Spinal cord (tissue), 10 donors: ENCODE measurements around the gene PDLIM7. TPM values are rescaled to one million over a fixed set of nuclear protein-coding genes. Genes with fewer than 3 reads are reported as not detected.
A peak's percentile ranks its signal among the peaks of the same experiment; 100 is the strongest.

Experiments used
- DNase-seq, 6 donors: peaks; one replicate each; pipeline versions ENCODE4 v3.0.0 to v3.0.0-alpha.2; 2013 to 2015; ENCODE audit warnings: low spot score in 6 of 6, low read depth in 4 of 6
- H3K27ac ChIP-seq: one replicate; pipeline ENCODE4 v1.5.1; 2013; ENCODE audit warnings: low read depth, low read length, control low read depth
- H3K27me3 ChIP-seq: one replicate; pipeline ENCODE4 v1.6.1; 2013; ENCODE audit warnings: low read length; ENCODE audit not compliant: control insufficient read depth, insufficient read depth
- H3K36me3 ChIP-seq: one replicate; pipeline ENCODE4 v1.6.1; 2013; ENCODE audit warnings: low read length; ENCODE audit not compliant: control insufficient read depth, insufficient read depth
- H3K4me1 ChIP-seq: one replicate; pipeline ENCODE4 v1.6.1; 2013; ENCODE audit warnings: low read length; ENCODE audit not compliant: control insufficient read depth, insufficient read depth
- H3K4me3 ChIP-seq: one replicate; pipeline ENCODE4 v1.5.1; 2013; ENCODE audit warnings: low read depth, low read length, control low read depth
- H3K9me3 ChIP-seq: one replicate; pipeline ENCODE4 v1.6.1; 2013; ENCODE audit warnings: low read length; ENCODE audit not compliant: control insufficient read depth, insufficient read depth
- WGBS: methylation state at CpG from one replicate; pipeline ENCODE4 v1.1.5; 2013; ENCODE audit warnings: missing lambda C conversion rate; ENCODE audit not compliant: insufficient coverage; 5-methylcytosine and 5-hydroxymethylcytosine counted together
- polyA plus RNA-seq, 2 donors: library from polyadenylated mRNA; unstranded; fragments of 120-200 nt; gene quantifications; one replicate each; pipeline ENCODE4 v1.2.1, GENCODE V29; 2013; ENCODE audit not compliant: insufficient read length in 2 of 2
- total RNA-seq, 2 donors: library from RNA; depleted of rRNA in 1 of 2; stranded (reverse); fragments of 120-200 nt in 1 of 2; fragments of >200 nt in 1 of 2; gene quantifications; one replicate each; pipeline versions ENCODE4 v1.2.3 to v1.2.4, GENCODE V29; 2013 to 2014
- donor health status: healthy.

Gene PDLIM7
- total and polyA plus RNA-seq, 4 donors, result 23.4 to 128 (median 64.2) TPM

DNA sequence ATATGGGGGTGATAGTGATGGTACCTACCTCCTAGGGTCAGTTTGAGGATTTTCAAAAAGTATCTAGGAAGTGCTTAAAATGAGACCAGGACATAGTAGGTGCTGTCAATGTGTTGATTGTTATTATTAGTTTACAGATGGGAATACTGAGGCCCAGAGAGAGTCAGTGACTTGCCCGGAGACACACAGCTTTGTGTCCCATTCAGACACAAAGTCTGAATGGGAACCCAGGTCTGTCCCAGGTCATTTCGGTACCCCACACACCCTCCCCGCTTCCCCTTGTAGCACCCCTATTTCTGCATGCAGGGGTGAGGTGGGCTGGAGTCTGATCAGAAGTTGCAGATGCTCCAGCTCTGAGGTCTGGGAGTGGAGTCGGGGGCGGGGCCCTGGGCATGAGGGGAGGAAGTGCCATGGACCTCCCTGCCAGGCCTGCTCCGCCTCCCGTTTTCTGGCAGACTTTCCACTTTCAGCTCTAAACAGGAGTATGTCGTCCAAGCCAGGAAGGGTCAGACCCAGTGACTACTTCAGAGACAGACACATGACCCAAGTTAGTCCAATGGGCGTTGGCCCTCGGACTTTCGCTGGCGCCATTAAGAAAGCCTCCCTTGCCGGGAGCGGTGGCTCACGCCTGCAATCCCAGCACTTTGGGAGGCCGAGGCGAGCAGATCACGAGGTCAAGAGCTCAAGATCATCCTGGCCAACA, 20.7 kb downstream of the PDLIM7 start:
- H3K9me3 ChIP-seq, result no peaks in the 10 kb centered on the region
- WGBS, result 87% methylated on average over 16 of the region's 18 CpGs
- DNase-seq, result no peak
- no peak overlapping the region for H3K27ac ChIP-seq
- H3K4me1 ChIP-seq, result peaks cover 41% of the 10 kb centered on the region
- H3K27me3 ChIP-seq, result no peaks in the 10 kb centered on the region
- no peak overlapping the region for H3K4me3 ChIP-seq
- peaks cover 16% of the 10 kb centered on the region for H3K36me3 ChIP-seq

DNA sequence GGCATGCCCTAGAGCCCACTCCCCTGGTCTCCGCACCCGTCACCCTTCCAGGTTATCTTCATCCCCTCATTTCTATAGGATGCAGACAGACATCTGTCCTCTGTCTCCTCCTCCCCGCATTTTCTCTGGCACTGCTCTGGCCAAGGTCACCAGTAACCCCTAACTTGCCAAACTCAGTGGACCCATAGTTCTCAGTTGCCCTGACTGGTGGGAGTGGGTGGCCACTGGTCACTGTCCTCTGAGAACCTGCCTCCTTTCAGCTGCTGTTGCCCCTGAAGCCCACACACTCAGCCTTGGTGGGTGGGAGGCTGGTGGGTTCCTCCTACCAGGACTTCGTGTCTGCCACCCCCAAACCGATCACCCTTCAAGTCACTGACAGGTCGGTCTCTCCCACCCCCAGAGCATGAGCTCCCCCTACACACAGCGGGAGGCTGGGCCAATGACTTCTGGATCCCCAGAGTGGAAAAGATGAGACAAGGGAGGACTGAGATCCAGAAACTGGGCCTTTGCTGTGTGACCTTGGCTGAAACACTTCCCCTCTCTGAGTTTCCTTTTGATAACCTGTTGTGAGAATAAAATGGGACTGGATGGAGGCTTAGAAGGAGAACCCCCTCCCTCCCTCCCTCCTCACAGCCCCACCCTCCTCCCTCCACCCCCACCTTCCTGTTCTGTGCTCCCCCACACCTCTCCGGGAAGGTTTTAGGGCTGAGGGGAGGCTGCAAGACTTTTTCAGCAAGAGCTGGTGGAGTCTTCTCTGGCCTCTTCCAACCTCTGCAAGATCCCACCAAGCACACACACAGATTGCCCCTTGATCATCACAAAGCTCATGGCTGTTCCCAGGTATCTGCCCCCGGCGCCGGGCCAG, 21.6 kb downstream of the PDLIM7 start:
- Histone ChIP-seq H3K27me3 (no peaks in the 10 kb centered on the region), H3K4me1 (peaks cover 50% of the 10 kb centered on the region), H3K4me3 (no peak overlapping the region), H3K27ac (no peak overlapping the region), H3K36me3 (peaks cover 21% of the 10 kb centered on the region), H3K9me3 (no peaks in the 10 kb centered on the region)
- DNase-seq, result no peak
- 51% methylated on average over 3 of the region's 11 CpGs for WGBS

DNA sequence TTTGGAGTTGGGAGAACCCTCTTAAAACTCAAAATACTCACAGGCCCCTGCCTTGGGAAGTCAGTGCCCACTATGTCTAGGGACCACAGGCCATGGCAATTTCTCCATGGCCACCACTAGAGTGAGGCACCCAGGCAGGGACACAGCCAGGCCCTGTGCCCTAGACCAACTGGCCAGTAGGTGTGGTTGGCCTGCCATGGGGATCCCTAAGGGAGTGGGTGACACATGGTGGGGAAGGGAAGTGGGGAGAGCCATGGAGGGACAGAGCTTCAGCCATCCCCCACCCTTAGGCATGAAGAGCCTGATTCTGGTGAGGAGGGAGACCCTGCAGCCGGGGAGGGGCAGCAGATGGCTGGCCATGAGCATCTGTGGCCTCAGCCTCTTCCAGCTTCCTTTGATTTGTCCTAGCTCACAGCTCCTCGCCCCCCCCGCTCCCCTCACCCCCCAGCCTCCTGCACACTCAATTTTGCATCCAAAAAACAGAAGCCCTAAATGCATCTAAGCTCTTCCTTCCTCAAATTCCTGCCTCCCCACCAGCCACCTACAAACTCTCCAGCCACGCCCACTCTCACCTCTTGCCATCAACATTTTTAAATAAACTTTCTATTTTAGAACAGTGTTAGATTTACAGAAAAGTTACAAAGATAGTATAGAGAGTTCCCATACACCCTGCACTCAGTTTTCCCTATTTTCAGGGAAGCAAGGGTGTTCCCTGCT, 22.4 kb downstream of the PDLIM7 start:
- Histone ChIP-seq H3K27ac (no peak overlapping the region), H3K4me1 (peaks cover 54% of the 10 kb centered on the region), H3K9me3 (no peaks in the 10 kb centered on the region), H3K27me3 (no peaks in the 10 kb centered on the region), H3K36me3 (peaks cover 29% of the 10 kb centered on the region), H3K4me3 (no peak overlapping the region)
- no peak for DNase-seq
- WGBS, result 10% methylated on average over 1 of the region's 4 CpGs

DNA sequence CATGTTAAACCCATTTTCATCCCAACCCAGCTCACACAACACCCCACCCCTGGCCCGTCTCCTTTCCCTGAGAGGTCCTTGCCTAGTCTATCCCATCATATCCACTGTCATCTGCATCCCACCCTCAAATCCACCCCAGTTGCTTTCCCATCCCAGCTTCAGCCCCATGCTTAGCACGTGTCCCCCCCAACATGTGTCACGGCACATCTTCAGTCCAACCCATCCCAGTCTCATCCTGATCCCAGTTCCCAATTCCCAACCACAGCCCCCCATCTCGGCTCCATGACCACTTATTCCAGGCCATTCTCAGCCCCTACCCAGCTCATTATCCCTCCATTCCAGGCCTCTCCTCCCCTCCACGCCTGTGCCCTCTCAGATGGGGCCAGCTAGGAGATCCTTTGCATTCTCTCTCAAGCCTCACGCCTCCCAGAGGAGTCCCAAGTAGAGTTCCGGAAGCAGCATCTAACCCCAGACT, 23.4 kb downstream of the PDLIM7 start:
- no peak overlapping the region for H3K27ac ChIP-seq
- peaks cover 36% of the 10 kb centered on the region for H3K36me3 ChIP-seq
- DNase-seq, result no peak
- no peak overlapping the region for H3K4me3 ChIP-seq
- WGBS, result 31% methylated on average over 7 of the region's 7 CpGs
- peaks cover 54% of the 10 kb centered on the region for H3K4me1 ChIP-seq
- H3K9me3 ChIP-seq, result no peaks in the 10 kb centered on the region
- H3K27me3 ChIP-seq, result no peaks in the 10 kb centered on the region

DNA sequence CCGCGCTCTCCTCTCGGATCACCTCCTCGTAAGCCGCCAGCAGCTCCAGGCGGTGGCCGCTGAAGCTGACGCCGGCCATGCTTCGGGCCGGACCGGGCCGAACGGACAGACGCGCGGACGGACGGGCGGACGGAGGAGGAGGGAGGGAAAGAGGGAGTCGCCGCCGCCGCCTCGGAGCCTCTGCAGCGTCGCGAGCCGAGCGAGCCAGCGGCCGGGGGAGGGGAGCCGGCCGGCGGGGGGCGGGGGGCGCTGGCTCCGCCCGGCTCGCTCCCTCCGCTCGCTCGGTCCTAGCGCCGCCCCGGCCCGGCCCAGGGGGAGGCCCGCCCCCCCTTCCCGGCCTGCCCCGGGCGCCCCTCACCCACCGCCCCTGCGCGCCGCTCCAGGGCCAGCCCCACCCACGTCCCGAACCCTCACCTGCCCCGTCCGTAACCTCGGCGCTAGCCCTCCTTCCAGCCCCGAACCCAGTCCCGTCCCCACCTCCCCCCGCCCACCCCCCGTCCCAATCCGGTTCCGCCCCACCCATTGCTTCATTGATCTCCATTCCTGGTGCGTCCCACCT, 23.9 kb downstream of the PDLIM7 start, which contains the start of gene DBN1:
Gene DBN1, minus strand, starts transcription at position 192 of the 559 bp plus-strand sequence. Its CDS starts 113 bp downstream, at position 79.
- Histone ChIP-seq H3K4me1 (peaks cover 54% of the 10 kb centered on the region), H3K27ac (peak within 1 kb of the TSS; percentile 35), H3K9me3 (no peaks in the 10 kb centered on the region), H3K36me3 (peaks cover 40% of the 10 kb centered on the region), H3K4me3 (peak within 1 kb of the TSS; percentile 67), H3K27me3 (no peaks in the 10 kb centered on the region)
- DNase-seq, result peak in 2 of 6 donors; percentile 92
- WGBS, result 0% methylated on average over 57 of the region's 69 CpGs

DNA sequence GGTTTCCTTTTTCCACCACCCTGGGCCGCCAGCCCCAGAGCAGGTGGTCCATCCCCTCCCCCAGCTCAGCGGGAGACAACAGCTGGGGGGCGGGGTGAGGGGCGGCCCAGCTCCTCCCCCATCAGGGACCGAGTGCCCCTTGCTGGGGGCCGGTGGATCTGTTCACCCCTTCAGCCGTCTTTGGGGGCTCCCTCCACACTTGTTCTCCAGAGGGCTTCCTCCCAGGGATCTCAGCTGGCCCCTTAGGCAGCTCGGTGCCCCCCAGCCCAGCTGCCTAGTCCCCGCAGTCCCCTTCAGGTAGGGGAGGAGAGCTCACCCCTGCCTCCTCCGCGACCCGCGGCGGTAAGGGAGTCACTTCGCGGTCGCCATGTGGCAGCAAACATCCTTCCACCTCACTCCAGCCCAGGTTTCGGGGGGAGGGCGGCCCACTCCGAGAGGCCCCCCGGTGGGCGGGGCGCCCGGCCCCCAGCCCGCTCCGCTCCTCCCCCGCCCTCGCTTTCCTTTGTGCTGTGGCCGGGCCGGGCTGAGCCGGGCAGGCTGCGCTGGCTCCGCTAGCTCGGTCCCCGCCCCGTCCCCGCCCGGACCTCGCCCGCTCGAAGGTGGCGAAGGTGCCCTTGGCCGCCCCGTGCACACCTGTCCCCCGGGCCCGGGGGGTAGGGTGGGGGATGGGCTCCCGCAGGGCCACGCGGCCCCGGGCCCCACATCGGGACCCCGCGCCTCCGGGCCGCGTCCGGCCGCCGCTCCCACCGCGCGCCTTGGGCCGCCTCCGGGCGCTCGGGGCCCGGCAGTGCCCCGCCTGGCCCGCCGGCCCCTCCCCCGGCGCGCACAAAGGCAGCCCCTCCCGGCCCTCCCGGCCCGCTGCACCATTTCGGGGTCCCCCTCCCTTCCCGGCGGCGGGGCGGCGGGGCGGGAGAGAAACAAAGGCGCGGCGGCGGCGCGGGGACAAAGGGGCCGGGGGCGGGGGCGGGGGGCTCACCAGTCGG, 24.7 kb downstream of the PDLIM7 start:
- Histone ChIP-seq H3K4me1 (peaks cover 54% of the 10 kb centered on the region), H3K27ac (peak overlapping the region; percentile 35), H3K4me3 (peak overlapping the region; percentile 67), H3K9me3 (no peaks in the 10 kb centered on the region), H3K36me3 (peaks cover 48% of the 10 kb centered on the region), H3K27me3 (no peaks in the 10 kb centered on the region)
- DNase-seq, result peak in 2 of 6 donors; percentile 79
- WGBS, result under 1% methylated on average over 92 of the region's 93 CpGs

DNA sequence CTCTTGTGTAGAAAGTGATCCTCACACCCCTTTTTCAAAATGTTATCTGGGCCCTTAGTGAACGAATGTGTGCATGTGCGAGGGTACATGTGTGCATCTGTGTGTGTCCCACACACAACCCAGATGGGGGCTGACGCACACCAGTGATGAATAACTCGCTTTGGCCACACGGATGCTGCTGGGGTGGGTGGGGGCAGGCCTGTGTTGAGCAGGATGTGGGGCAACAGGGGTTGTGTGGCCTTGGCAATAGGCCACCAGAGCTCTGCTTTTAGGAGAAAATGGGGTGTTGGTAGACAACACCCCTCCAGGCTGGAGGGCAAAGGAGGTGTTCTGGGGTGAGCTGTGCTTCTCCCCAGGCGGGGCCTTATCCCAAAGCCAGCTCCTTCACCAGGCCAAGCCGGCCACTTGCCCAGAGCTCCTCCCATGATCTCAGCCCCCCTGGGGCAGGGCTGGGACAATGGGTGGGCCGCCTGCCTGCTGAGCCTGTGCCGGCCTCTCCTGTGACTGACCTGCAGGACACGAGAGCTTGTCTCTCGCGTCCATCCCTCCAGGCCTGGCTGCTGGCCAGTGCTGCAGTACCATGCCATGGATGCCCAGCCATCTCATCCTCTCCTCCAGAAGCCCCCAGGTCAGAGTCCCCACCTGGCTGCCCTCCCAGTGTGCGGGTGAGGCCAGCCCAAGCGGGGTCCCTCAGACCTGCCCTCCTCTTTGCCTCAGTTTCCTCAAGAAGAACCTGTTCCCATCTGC, 25.6 kb downstream of the PDLIM7 start:
- Histone ChIP-seq H3K36me3 (peaks cover 58% of the 10 kb centered on the region), H3K4me3 (peak overlapping the region; percentile 67), H3K27ac (no peak overlapping the region), H3K4me1 (peaks cover 54% of the 10 kb centered on the region), H3K9me3 (no peaks in the 10 kb centered on the region), H3K27me3 (no peaks in the 10 kb centered on the region)
- peak in 1 of 6 donors; percentile 43 for DNase-seq
- 27% methylated on average over 12 of the region's 14 CpGs for WGBS
